ENCODE results near the gene ZNF423. TPM values are rescaled to one million over a fixed set of nuclear protein-coding genes. Genes with fewer than 3 reads are reported as not detected.

Gene ZNF423
- total and polyA plus RNA-seq, 2 of the 13 experiments (the other 11 are each of a cell fraction or from before 2014, with no cell fraction given): 0.07 to 0.31 TPM

- no peaks in the 10 kb centered on the region for H3K9me3 ChIP-seq (ENCODE audit: low read length)
- ChIA-PET POLR2A (no interaction called here), CTCF (ENCODE audit: low intra/inter-chr PET ratio, low total read pairs) (no interaction called here)
- in situ Hi-C loops (cut with HindIII; ENCODE audit: extremely low pct_ligation_motif_present, low pct_unique_long_range_greater_than_20kb) (no loop called here), intact Hi-C loops (cut with micrococcal nuclease; ENCODE audit: unreplicated experiment) (no loop called here)
- 24% methylated on average over 15 of the region's 15 CpGs for WGBS (ENCODE audit: low lambda C conversion rate)
- no peak overlapping the region for H2AFZ ChIP-seq (ENCODE audit: low read length)
- H3K4me3 ChIP-seq (replicated peaks in 1 of 3; ENCODE audit: insufficient read depth in 1 of 3, low read depth in 2 of 3, low read length in 3 of 3): no peak overlapping the region
- no peak for FAIRE-seq
- no peaks in the 10 kb centered on the region for H3K79me2 ChIP-seq (ENCODE audit: insufficient read depth, low read length)
- H3K27me3 ChIP-seq (ENCODE audit: control insufficient read depth in 1 of 2, insufficient read depth in 2 of 2, low read length in 2 of 2): peaks cover 0 to 3% of the 10 kb centered on the region in 2 experiments; a peak in 3 of 5 replicates
- H3K27ac ChIP-seq (ENCODE audit: extremely low read length, insufficient read depth, low read length): no peak overlapping the region
- H3K4me1 ChIP-seq (ENCODE audit: insufficient read depth, low read length): no peaks in the 10 kb centered on the region
- no TSS peak for BruUV-seq (replicated peaks)
- no peak overlapping the region for H3K4me2 ChIP-seq (ENCODE audit: low read depth, low read length)
- H3K36me3 ChIP-seq (replicated peaks in 1 of 2; ENCODE audit: control insufficient read depth in 1 of 2, insufficient read depth in 2 of 2, low read length in 2 of 2): no peaks in the 10 kb centered on the region
- DNase-seq (ENCODE audit: low spot score): no peak
- H4K20me1 ChIP-seq (ENCODE audit: insufficient read depth, low read length): no peaks in the 10 kb centered on the region
- no peak for ATAC-seq
- no peak overlapping the region for H3K9ac ChIP-seq (ENCODE audit: insufficient read depth, low read depth, low read length)
- TF ChIP-seq PAX8 (CRISPR knock-in tag; IDR thresholded peaks at IDR 0.05; ENCODE audit: borderline replicate concordance) (no peak), CREB1 (IDR thresholded peaks at IDR 0.05) (peak; percentile 57), CREB1 (CRISPR knock-in tag; IDR thresholded peaks at IDR 0.05) (no peak)
Observed at GRCh38 chr16:49674351-49674851, 181.5 kb downstream of the ZNF423 start.

- no TSS peak for BruUV-seq (replicated peaks)
- ChIA-PET POLR2A (no interaction called here), CTCF (ENCODE audit: low intra/inter-chr PET ratio, low total read pairs) (no interaction called here)
- Histone ChIP-seq H3K4me2 (ENCODE audit: low read depth, low read length) (no peak overlapping the region), H3K36me3 (replicated peaks in 1 of 2; ENCODE audit: control insufficient read depth in 1 of 2, insufficient read depth in 2 of 2, low read length in 2 of 2) (no peaks in the 10 kb centered on the region), H3K27me3 (ENCODE audit: control insufficient read depth in 1 of 2, insufficient read depth in 2 of 2, low read length in 2 of 2) (peaks cover 0 to 1% of the 10 kb centered on the region in 2 experiments; a peak in 3 of 5 replicates), H3K79me2 (ENCODE audit: insufficient read depth, low read length) (no peaks in the 10 kb centered on the region), H2AFZ (ENCODE audit: low read length) (no peak overlapping the region), H3K4me1 (ENCODE audit: insufficient read depth, low read length) (no peaks in the 10 kb centered on the region), H3K9ac (ENCODE audit: insufficient read depth, low read depth, low read length) (no peak overlapping the region), H4K20me1 (ENCODE audit: insufficient read depth, low read length) (no peaks in the 10 kb centered on the region), H3K9me3 (ENCODE audit: low read length) (no peaks in the 10 kb centered on the region), H3K27ac (ENCODE audit: extremely low read length, insufficient read depth, low read length) (no peak overlapping the region), H3K4me3 (replicated peaks in 1 of 3; ENCODE audit: insufficient read depth in 1 of 3, low read depth in 2 of 3, low read length in 3 of 3) (no peak overlapping the region)
- intact Hi-C loops (cut with micrococcal nuclease; ENCODE audit: unreplicated experiment) (no loop called here), in situ Hi-C loops (cut with HindIII; ENCODE audit: extremely low pct_ligation_motif_present, low pct_unique_long_range_greater_than_20kb) (no loop called here)
- TF ChIP-seq MEIS1 (CRISPR knock-in tag; IDR thresholded peaks at IDR 0.05; ENCODE audit: borderline replicate concordance): no peak
- peak; percentile 97 for TF ChIP-seq MNT (IDR thresholded peaks at IDR 0.05)
- DNase-seq (ENCODE audit: low spot score) (no peak), FAIRE-seq (no peak), ATAC-seq (no peak)
- 18% methylated on average over 5 of the region's 8 CpGs for WGBS (ENCODE audit: low lambda C conversion rate)
Observed at GRCh38 chr16:49673442-49673841, 182.5 kb downstream of the ZNF423 start.

Data from HepG2 (cell line).